ENCODE data around the gene XAF1.
"Not testable (repeated sequence)": the region's sequence is repeated elsewhere in the genome, so short reads cannot be mapped to it uniquely, and the experiment has no call there.

Gene XAF1, protein sequence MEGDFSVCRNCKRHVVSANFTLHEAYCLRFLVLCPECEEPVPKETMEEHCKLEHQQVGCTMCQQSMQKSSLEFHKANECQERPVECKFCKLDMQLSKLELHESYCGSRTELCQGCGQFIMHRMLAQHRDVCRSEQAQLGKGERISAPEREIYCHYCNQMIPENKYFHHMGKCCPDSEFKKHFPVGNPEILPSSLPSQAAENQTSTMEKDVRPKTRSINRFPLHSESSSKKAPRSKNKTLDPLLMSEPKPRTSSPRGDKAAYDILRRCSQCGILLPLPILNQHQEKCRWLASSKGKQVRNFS

GRCh38 chr17:6755731-6756184 lies at the start of gene XAF1:
TSS of gene XAF1 (plus strand) at chr17:6756046. CDS start at chr17:6756079, 33 bp downstream.
- peak; percentile 20 for DNase-seq (ENCODE audit: low read depth)

DNA sequence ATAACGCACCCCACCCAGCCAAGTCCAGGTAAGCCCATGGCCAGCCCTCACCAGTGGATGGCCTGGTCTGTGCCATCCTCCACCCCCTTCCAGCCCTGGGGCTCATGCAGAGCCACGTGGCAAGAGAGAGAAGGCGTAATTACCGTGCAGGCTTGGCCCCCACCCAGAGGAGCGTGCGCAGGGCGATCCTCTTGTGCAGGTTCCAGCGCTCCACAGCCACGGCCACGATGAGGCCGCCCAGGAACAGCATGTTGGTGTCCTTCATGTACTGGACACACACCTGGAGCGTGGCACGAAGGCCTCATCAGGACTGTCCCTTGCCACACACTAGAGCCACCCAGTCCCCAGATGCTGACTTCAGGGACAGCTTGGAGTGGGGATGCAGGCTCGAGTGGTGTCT lies 49.3 kb upstream of the XAF1 start:
- DNase-seq (ENCODE audit: low read depth) = no peak

GRCh38 chr17:6706996-6707395 lies 48.9 kb upstream of the XAF1 start:
- DNase-seq (ENCODE audit: low read depth) = no peak

- DNase-seq (ENCODE audit: low read depth) = no peak
Observed at GRCh38 chr17:6708357-6708961, 47.4 kb upstream of the XAF1 start.

- DNase-seq (ENCODE audit: low read depth) = no peak
Observed at GRCh38 chr17:6710317-6710716, 45.5 kb upstream of the XAF1 start.

DNA sequence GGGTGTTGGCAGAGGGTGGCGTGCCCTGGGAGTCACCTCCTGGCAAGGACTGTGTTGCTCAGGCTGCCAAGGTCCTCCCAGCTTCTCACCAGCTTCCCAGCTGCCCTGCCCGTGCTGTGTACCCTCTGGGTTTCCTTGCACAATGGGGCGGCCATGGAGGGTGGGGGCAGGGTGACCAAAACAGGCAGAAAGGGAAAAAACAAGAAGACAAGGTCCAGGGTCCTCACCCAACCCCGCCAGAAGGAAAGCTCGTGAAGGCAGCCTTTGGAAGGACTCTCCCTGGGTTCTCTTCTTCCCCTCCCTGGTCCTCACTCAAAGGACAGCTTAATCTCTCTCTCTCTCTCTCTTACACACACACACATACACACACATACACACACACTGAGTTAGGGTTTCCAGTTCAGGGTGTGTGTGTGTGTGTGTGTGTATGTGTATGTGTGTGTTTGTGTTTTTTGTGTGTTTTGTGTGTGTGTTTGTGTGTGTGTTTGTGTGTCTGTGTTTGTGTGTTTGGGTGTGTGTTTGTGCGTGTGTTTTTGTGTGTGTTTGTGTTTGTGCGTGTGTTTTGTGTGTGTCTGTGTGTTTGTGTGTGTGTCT lies 44.7 kb upstream of the XAF1 start:
- no peak for DNase-seq (ENCODE audit: low read depth)

- no peak for DNase-seq (ENCODE audit: low read depth)
Observed at GRCh38 chr17:6711681-6712057, 44.2 kb upstream of the XAF1 start.

DNA sequence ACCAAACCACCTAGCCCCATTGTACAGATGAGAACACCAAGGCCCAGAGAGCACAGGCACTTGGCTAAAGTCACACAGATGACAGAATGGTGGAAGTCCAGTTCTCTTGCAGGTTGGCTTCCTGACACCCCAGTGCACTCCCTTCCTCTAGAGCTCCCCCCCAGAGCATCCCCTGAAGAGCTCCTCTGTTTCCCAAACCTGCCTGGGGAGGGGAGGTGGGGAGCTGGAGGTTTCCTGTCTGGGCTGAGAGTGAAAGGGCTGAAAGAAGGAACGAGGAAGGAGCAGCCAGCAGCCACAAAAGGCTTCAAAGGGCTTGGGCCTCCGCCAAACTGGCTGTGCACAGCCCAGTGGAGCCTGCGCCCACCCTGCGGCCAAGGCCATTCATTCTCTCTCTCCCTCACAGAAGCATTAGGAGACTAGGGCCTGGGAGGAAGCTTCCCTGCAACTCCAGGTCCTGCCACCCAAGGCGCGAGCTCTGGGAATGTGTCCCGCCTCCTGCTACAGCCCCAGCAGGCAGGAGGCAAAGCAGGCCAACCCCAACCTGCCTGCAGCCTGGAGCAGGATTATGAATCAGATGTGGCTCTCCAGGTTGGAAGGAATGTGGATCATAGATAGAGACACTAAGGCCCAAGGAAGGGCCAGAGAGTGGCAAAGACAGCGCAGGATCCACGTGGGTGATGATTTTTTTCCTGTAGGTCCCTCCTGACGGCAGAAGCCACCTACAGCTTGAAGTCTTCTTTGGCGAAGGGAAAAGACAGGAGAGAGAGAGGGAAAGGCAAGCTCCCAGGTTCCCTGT lies 43.6 kb upstream of the XAF1 start:
- no peak for DNase-seq (ENCODE audit: low read depth)

GRCh38 chr17:6712854-6713129 lies 43.1 kb upstream of the XAF1 start:
- no peak for DNase-seq (ENCODE audit: low read depth)

GRCh38 chr17:6713130-6713917 lies 42.5 kb upstream of the XAF1 start, which contains the start of gene SLC13A5:
TSS of gene SLC13A5 (minus strand) at chr17:6713369. CDS start at chr17:6713333, 36 bp downstream.
- no peak for DNase-seq (ENCODE audit: low read depth)

DNA sequence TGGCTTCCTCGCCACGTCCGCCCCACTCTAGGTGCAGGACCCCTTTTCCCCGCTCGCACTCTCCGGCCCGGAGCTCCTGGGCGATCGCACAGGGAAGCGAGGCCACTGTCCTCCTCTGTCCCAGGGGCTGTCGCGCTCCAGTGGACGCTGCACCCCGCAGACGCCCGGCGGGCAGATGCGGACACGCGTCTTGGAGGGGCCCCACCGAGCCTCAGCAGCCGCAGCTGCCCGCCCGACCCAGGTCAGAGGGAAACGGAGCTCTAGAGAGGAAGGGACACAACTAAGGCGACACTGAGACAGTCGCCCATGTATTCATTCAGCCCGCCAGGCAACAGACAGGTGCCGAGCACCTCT lies 42.0 kb upstream of the XAF1 start:
- no peak for DNase-seq (ENCODE audit: low read depth)

- no peak for DNase-seq (ENCODE audit: low read depth)
Observed at GRCh38 chr17:6714315-6714874, 41.5 kb upstream of the XAF1 start.

DNA sequence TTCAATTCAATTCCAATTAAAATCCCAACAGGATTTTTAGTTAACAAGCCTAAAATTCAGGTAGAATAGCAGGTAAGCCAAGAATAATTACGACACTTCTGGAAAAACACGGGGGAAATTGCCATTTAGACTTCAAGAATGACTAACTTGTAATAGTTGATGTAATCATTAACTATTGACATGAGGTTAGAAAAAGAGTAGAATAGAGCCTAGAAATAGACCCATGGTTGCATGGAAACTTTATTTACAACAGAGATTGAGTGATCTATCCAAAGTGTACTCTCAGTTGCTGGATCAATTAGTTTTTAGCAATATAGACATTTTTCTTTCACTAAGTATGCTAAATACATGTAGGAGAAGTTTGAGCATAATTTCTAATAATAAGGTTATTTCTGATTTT lies 39.1 kb upstream of the XAF1 start:
- no peak for DNase-seq (ENCODE audit: low read depth)

DNA sequence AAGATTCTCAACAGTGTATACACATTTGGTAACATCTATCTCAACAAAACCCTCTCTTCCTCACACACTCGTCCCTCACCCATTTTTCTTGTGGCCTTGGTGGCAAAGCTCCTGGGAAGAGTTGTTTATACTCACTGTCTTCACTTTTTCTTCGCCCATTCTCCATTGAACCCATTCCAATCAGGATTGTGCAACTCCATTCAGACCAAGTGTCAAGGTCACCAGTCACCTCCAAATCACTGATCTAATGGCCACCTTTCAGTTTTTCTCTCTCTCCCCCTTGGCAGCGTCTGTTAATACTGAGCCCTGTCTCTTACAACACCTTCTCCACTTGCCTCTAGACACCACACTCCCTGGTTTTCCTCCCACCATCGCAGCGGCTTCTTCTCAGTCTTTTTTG lies 34.1 kb upstream of the XAF1 start:
- DNase-seq (ENCODE audit: low read depth) = no peak

GRCh38 chr17:6724009-6724408 lies 31.8 kb upstream of the XAF1 start:
- no peak for DNase-seq (ENCODE audit: low read depth)

- DNase-seq (ENCODE audit: low read depth) = no peak
Observed at GRCh38 chr17:6729531-6729930, 26.3 kb upstream of the XAF1 start.

DNA sequence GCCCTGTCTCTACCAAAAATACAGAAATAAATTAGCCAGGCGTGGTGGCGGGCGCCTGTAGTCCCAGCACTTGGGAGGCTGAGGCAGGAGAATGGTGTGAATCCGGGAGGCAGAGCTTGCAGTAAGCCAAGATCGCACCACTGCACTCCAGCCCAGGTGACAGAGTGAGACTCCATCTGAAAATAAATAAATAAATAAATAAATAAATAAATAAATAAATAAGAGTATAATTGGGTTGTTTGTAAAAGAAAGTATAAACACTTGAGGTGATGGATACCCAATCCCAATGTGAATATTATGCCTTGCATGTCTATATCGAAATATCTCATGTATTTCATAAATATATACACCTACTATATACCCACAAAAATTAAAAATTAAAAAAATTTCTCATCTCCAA lies 9.2 kb upstream of the XAF1 start:
- not testable (repeated sequence) for DNase-seq (ENCODE audit: low read depth)

DNA sequence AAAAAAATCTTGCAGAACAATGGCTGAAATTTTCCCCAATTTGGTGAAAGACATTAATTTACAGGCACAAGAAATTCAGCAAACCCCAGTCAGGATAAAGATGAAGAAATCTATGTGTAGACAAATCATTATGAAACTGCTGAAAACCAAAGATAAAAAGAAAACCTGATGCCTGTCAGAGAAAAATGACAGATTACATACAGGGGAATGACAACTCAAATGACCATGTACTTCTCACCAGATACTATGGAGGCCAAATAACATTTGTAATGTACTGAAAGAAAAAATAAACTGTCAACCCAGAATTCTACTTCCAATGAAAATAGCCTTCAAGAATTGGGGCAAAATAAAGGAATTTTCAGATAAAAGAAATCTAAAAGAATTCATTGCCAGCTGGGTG lies 7.2 kb upstream of the XAF1 start:
- DNase-seq (ENCODE audit: low read depth) = no peak

- DNase-seq (ENCODE audit: low read depth) = no peak
Observed at GRCh38 chr17:6749519-6749918, 6.3 kb upstream of the XAF1 start.

DNA sequence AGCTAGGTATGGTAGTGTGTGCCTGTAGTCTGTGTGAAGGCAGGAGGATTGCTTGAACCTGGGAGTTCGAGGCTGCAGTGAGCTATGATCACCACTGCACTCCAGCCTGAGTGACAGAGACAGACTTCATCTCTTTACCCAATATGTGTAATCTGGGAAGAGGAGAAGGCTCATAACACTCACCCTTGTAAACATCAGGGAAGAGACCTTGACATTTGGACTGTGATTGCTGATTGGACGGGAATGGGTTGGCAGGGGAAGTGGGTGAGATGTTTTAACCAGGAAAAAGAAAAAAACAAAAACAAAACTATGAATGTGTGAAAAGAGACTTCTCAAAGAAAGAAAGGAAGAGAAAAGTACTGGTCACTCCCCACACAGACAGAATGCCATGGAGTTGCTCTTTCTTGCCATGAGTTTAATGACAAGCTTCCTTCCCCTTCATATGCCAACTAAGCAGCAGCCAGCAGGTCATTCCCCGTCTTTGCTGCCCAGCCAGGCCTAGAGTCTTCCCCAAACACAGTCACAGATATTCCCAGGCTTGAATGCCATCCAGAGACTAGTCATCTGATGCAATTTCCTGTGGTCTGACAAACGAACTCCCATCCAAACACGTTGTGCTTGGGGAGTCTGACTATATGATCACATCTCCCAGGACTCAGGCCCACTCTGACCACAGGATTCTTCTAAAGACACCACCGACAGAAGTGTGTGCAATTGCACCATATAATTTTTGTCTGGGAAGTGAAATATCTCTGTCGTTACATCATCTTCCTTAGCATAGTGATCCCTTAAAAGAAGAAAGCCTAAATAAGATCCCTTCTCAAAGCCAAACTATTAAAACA lies 3.6 kb upstream of the XAF1 start:
- DNase-seq (ENCODE audit: low read depth) = no peak

GRCh38 chr17:6753006-6753445 lies 2.8 kb upstream of the XAF1 start:
- peak; percentile 25 for DNase-seq (ENCODE audit: low read depth)

Measured in activated T-helper 9 cell treated with anti-CD3 and anti-CD28 coated beads, Interleukin-2, amount 50 U/mL, for 16 hours (primary cell).